HG03060 (cell line): Measurements from ENCODE around the gene OSBPL9.
"Not testable (repeated sequence)": the region's sequence is repeated elsewhere in the genome, so short reads cannot be mapped to it uniquely, and the experiment has no call there.

Experiments used
- ATAC-seq: cut with Tn5 transposase; IDR thresholded peaks from one replicate; pipeline ENCODE4 v1.9.1; 2021; ENCODE audit warnings: low read depth, moderate number of reproducible peaks; ENCODE audit not compliant: unreplicated experiment

The OSBPL9 gene

DNA sequence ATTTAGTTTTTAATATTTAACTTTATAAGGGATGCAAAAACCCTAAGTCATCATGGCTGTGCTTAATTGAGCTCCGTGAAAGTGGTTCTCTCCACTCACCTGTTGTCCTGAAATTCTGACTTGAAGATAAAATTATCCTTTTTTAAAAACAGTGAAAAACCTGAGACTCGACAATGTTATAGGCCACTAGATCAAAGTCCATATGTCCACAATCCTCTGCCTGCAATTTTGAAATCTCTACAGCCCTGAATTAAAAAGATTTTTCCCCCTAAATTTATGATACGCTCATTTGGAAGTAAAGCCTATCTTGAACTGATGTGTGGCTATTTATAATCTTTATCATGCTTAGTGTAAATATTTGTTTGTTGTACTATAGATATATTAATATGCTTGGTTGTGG lies 18.7 kb downstream of the OSBPL9 start:
- ATAC-seq = no peak

DNA sequence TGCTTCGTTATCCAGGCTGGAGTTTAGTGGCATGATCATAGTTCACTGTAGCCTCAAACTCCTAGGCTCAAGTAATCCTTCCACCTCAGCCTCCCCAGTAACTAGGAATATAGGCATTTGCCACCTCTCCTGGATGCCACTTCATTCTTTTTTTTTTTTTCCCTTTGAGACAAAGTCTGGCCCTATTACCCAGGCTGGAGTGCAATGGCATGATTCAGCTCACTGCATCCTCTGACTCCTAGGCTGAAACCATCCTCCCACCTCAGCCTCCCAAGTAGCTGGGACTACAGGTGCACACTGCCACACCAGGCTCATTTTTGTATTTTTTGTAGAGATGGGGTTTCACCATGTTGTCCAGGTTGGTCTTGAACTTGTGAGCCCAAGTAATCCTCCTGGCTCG lies 19.3 kb downstream of the OSBPL9 start:
- ATAC-seq = no peak

GRCh38 chr1:51636764-51637522 lies 20.1 kb downstream of the OSBPL9 start:
- ATAC-seq = no peak

GRCh38 chr1:51638350-51638749 lies 21.5 kb downstream of the OSBPL9 start:
- no peak for ATAC-seq

DNA sequence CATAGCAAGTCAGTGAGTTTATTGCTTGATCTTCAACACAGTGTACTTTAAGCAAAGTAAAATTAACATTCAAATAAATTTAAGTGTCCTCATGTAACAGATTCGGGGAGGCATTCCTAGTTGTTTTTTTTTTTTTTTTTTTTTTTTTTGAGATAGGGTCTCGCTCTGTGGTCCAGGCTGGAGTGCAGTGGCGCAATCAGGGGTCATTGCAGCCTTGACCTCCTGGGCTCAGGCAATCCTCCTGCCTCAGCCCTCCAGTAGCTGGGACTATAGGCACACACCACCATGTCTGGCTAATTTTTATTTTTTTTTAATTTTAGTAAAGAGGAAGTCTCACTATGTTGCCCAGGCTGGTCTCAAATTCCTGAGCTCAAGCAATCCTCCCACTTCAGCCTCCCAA lies 22.8 kb downstream of the OSBPL9 start:
- no peak for ATAC-seq

- no peak for ATAC-seq
These were observed 24.2 kb downstream of the OSBPL9 start for GRCh38 chr1:51641096-51641495.

DNA sequence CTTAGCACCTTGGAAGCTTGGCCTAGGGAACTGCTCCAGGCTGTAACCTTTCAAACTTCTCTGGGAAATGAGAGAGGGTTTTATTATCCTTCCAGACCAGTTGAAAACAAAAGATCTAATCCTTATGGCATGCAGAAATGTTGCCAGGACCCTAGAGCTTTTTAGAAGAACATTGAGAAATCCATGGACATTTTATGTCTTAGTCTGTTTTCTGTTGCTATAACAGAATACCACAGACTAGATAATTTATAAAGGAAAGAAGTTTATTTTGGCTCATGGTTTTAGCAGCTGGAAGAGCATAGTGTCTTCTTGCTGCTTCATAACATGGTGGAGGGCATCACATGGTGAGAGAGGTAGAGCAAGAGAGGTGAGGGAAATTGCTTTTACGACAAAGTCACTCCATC lies 25.8 kb downstream of the OSBPL9 start:
- no peak for ATAC-seq

DNA sequence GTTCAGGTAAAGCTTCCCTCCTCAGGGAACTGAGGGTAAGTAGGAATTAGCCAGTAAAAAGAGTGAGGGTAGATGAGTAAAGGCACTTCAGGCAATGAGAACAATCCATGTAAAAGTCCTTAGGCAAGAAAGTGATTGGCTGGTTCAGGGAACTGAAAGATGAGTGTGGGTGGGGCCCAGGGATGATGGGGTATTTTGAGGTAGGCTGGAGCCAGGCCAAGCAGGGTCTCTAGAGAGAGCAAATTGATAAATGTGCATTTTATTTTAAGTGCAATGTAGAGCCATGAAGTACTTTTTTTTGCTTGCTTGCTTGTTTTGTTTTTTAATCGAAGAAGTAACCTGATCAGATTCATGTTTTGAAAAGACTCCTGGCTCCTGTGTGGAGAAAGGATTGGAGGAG lies 26.5 kb downstream of the OSBPL9 start:
- ATAC-seq = no peak

DNA sequence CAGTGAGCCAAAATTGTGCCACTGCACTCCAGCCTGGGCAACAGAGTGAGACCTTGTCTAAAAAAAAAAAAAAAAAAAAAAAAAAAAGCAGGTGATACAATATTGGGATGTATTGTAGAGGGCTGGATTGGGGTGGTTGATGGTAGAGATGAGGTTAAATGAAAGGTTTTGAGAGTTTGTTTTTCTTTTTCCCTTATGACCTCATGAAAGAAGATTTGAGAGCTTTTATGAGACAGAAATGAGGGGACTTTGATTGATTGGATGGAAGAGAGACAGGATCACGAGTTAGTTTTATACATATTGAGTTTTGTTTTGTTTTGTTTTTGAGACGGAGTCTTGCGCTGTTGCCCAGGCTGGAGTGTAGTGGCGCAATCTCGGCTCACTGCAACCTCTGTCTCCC lies 27.1 kb downstream of the OSBPL9 start:
- ATAC-seq = no peak

- no peak for ATAC-seq
These were observed 27.8 kb downstream of the OSBPL9 start for GRCh38 chr1:51644533-51645197.

GRCh38 chr1:51646592-51646991 lies 29.7 kb downstream of the OSBPL9 start:
- ATAC-seq = not testable (repeated sequence)

DNA sequence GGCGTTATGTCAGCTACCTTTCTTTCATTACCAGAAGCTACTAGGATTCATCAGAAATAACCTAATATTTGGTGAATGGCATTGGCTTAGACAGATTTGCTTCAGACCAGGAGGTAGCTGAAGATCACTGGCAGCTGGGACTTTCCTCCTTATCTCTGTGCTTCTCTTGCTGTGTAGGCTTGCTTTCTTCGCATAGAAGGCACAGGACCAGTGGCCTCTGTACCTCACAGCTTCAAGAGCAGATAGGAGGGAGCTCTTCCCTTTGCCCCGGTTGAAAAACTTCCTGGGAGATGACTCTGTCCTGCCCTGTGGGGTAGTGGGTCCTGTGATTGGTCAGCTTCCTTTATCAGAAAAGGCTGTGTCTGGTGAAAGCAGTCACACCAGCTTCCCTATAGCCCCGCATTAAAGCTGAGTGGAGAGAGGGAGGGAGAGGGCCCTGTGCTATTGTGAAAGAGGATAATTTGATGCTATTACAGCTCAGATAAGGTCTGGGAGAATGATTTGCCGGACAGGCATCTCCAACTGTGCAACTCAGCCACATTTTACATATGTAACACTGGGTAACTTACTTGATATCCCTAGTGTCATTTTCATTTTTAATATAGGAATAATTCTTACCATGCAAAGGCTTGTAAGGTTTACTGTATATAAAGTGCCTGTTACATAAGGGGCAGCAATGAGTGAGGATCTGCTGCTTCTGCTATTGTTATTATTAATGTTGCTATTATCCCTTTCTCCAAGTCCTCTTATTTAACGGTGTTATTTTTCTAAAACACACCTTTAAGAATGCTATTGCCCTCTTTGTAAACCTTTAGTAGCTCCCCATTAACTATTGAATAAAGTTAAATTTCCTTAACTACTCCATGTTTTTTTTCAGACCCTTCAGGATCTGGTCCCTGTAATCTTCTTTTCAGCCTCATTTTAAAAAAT lies 31.6 kb downstream of the OSBPL9 start:
- ATAC-seq = no peak

GRCh38 chr1:51649593-51650091 lies 32.8 kb downstream of the OSBPL9 start:
- ATAC-seq = no peak

DNA sequence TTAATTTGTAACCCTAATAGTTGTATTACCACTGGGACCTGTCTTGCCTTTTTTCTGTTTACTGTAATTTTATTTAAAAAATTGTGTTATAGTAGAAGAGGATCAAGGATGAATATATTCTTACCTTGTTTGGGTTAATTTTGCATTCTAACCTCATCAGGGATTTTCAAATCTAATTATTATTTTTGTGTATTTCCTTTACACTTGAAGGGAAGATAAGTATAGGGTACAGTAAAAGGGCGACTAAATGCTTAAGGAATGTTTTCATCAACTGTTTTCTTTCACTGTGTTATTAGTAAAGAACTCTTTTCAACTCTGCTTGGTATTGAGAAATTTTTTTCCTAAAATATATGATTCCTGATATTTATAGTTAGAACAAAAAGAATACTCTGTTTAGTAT lies 33.3 kb downstream of the OSBPL9 start:
- ATAC-seq = no peak

GRCh38 chr1:51651552-51651942 lies 34.7 kb downstream of the OSBPL9 start:
- ATAC-seq = no peak

DNA sequence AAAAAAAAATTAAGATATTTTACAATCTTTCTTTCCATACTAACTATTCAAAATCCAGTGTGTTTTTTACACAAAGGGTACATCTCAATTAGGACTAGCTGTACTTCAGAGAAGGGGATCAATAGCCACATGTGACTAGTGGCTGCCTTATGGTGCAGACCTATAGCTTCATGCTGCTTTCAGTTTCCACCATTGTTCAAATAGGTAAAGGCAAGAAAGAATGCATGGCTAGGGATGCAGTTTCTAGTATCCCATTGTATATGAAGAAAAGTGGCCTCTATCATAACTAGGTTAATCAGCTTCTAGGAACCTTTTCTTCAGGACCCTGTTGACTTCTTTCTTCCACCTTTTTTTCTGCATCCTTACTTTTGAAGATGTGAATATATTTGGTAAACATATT lies 35.7 kb downstream of the OSBPL9 start:
- no peak for ATAC-seq

DNA sequence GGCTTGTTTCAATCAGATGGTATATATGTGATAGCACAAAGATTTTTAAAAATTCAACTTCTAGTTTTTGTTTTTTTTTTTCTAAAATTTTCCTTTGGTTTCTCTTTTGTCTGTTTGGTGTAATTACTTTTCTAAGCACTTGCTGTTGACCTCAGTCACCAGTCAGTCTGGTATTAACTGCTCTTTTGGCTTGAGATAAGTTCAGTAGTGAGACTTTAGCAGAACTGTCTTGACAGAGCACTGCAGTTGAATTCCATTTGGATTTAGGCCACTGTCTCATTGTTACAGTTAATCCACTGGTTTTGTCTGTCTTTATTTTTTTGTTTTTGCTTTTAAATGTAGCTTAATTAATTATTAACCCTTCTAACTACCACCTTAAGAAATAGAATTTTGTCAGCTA lies 36.2 kb downstream of the OSBPL9 start:
- ATAC-seq = no peak

- no peak for ATAC-seq
These were observed 37.1 kb downstream of the OSBPL9 start for GRCh38 chr1:51654000-51654399.

- no peak for ATAC-seq
These were observed 39.5 kb downstream of the OSBPL9 start for GRCh38 chr1:51656374-51656773.

GRCh38 chr1:51660580-51660979 lies 43.7 kb downstream of the OSBPL9 start:
- ATAC-seq = no peak

GRCh38 chr1:51661081-51661518 lies 44.2 kb downstream of the OSBPL9 start:
- ATAC-seq = no peak
